ENCODE results near the gene ADCK2. TPM values are rescaled to one million over a fixed set of nuclear protein-coding genes. Genes with fewer than 3 reads are reported as not detected.

Gene ADCK2
- polyA plus RNA-seq, 1 donor (not counting 4 experiments of a cell fraction or from before 2014, with no cell fraction given) = 9.5 TPM

DNA sequence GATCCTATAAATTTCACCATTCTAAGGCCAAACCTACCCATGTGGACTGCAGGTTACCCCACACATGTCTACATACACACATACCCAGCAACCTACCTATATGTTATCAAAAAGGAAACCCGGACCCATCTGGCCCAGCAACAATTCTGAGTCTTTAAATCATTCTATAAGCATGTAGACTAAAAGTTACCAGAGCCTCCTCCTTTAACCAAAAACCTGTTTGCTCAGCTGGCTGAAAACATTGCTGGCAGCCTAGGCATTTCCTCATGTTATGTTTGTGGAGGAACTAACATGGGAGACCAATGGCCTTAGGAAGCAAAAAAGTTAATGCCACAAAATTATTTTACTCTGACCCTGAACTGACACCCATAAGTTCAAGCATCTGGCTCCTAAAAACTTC lies 5.3 kb upstream of the ADCK2 start:
- Histone ChIP-seq H3K9ac (ENCODE audit: control insufficient read depth, extremely low read depth, insufficient read depth, low read length) (no peak overlapping the region), H3K27ac (ENCODE audit: control insufficient read depth, insufficient read depth, low read length) (no peak overlapping the region), H3K9me1 (ENCODE audit: control insufficient read depth, extremely low read depth, insufficient read depth, low read length) (no peaks in the 10 kb centered on the region), H4K20me1 (ENCODE audit: control insufficient read depth, extremely low read depth, insufficient read depth, low read length) (no peaks in the 10 kb centered on the region), H3K4me2 (ENCODE audit: control insufficient read depth, extremely low read depth, insufficient read depth, low read depth, low read length) (no peak overlapping the region), H3K27me3 (ENCODE audit: control insufficient read depth, extremely low read depth, insufficient read depth, low read length) (no peaks in the 10 kb centered on the region), H3K4me3 (ENCODE audit: control insufficient read depth in 2 of 3, extremely low read depth in 1 of 3, insufficient read depth in 2 of 3, low read depth in 1 of 3, low read length in 3 of 3) (no peak overlapping the region), H3K9me3 (ENCODE audit: control insufficient read depth, low read depth, low read length) (no peaks in the 10 kb centered on the region), H2AFZ (ENCODE audit: control insufficient read depth, low read length) (no peak overlapping the region), H3K79me2 (ENCODE audit: control insufficient read depth, insufficient read depth, low read length) (no peaks in the 10 kb centered on the region), H3K36me3 (ENCODE audit: control insufficient read depth in 2 of 2, extremely low read depth in 1 of 2, insufficient read depth in 2 of 2, low read length in 2 of 2) (no peaks in the 10 kb centered on the region), H3K4me1 (ENCODE audit: control insufficient read depth, extremely low read depth, insufficient read depth, low read length) (peaks cover 3% of the 10 kb centered on the region)
- FAIRE-seq (no peak), DNase-seq (ENCODE audit: low read depth, low spot score) (no peak)
- TF ChIP-seq CTCF (optimal IDR thresholded peaks at IDR 0.05 in 1 of 3, IDR thresholded peaks at IDR 0.05 in 1 of 3, conservative IDR thresholded peaks at IDR 0.05 in 1 of 3; ENCODE audit: extremely low read depth in 1 of 3, insufficient read depth in 2 of 3, low read length in 3 of 3) = no peak
- dilution Hi-C loops (cut with MboI; ENCODE audit: extremely low pct_ligation_motif_present, low sequenced_read_pairs) = no loop called here

DNA sequence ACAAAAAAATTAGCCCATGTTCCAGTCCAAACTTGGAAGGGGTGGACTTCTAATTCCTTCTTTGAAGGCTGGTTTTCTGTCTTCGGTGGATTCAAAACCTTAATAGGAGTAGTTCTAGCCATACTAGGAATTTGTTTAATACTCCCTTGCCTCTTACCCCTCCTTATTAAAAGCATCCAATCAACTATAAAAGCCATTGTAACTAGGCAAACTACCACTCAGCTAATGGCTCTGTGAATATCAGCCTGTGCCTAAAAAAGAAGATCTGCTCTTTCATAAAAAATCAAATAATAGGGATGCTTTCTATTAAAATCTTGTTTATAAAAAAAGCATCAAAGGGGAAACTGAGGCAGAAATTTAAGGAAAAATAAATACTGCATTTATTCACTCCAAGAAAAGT lies 4.1 kb upstream of the ADCK2 start:
- no peaks in the 10 kb centered on the region for H3K9me3 ChIP-seq (ENCODE audit: control insufficient read depth, low read depth, low read length)
- no peaks in the 10 kb centered on the region for H3K9me1 ChIP-seq (ENCODE audit: control insufficient read depth, extremely low read depth, insufficient read depth, low read length)
- peaks cover 7% of the 10 kb centered on the region for H3K4me1 ChIP-seq (ENCODE audit: control insufficient read depth, extremely low read depth, insufficient read depth, low read length)
- H3K4me3 ChIP-seq (ENCODE audit: control insufficient read depth in 2 of 3, extremely low read depth in 1 of 3, insufficient read depth in 2 of 3, low read depth in 1 of 3, low read length in 3 of 3) = no peak overlapping the region
- H3K27me3 ChIP-seq (ENCODE audit: control insufficient read depth, extremely low read depth, insufficient read depth, low read length) = no peaks in the 10 kb centered on the region
- no peaks in the 10 kb centered on the region for H3K79me2 ChIP-seq (ENCODE audit: control insufficient read depth, insufficient read depth, low read length)
- TF ChIP-seq EZH2 (IDR thresholded peaks at IDR 0.05; ENCODE audit: low read length) (no peak), CTCF (optimal IDR thresholded peaks at IDR 0.05 in 1 of 3, IDR thresholded peaks at IDR 0.05 in 1 of 3, conservative IDR thresholded peaks at IDR 0.05 in 1 of 3; ENCODE audit: extremely low read depth in 1 of 3, insufficient read depth in 2 of 3, low read length in 3 of 3) (no peak)
- H4K20me1 ChIP-seq (ENCODE audit: control insufficient read depth, extremely low read depth, insufficient read depth, low read length) = no peaks in the 10 kb centered on the region
- no peak overlapping the region for H3K4me2 ChIP-seq (ENCODE audit: control insufficient read depth, extremely low read depth, insufficient read depth, low read depth, low read length)
- H3K36me3 ChIP-seq (ENCODE audit: control insufficient read depth in 2 of 2, extremely low read depth in 1 of 2, insufficient read depth in 2 of 2, low read length in 2 of 2) = no peaks in the 10 kb centered on the region
- FAIRE-seq (no peak), DNase-seq (ENCODE audit: low read depth, low spot score) (no peak)
- H3K27ac ChIP-seq (ENCODE audit: control insufficient read depth, insufficient read depth, low read length) = no peak overlapping the region
- dilution Hi-C loops (cut with MboI; ENCODE audit: extremely low pct_ligation_motif_present, low sequenced_read_pairs) = no loop called here
- H3K9ac ChIP-seq (ENCODE audit: control insufficient read depth, extremely low read depth, insufficient read depth, low read length) = no peak overlapping the region
- no peak overlapping the region for H2AFZ ChIP-seq (ENCODE audit: control insufficient read depth, low read length)

Measured in keratinocyte (primary cell).